Vagina (tissue), 2 donors: Measurements from ENCODE around the gene CHRM2.

Experiments
- POLR2A ChIP-seq, 2 donors: fragments of 450-650 bp; IDR thresholded peaks; one replicate each; pipeline ENCODE4 v1.6.1; 2017; ENCODE audit warnings: antibody characterized with exemption in 2 of 2, mild to moderate bottlenecking in 2 of 2, moderate library complexity in 2 of 2
- POLR2AphosphoS5 ChIP-seq, 2 donors: sonication (generic); formaldehyde crosslinking; IDR thresholded peaks; one replicate each; pipeline ENCODE4 v1.9.0; 2017; ENCODE audit warnings: antibody characterized with exemption in 2 of 2, mild to moderate bottlenecking in 2 of 2, low read depth in 1 of 2; ENCODE audit not compliant: insufficient read depth in 1 of 2
- TF ChIP-seq, protein P1 (sequence below), 3 experiments: fragments of 450-650 bp in 2 of 3; fragments of 200-600 bp in 1 of 3; sonication (generic) in 1 of 3; IDR thresholded peaks; one replicate each; pipeline ENCODE4 v1.5.1; 2017 to 2019; ENCODE audit warnings: antibody characterized with exemption in 3 of 3, mild to moderate bottlenecking in 2 of 3, moderate library complexity in 2 of 3

DNA sequence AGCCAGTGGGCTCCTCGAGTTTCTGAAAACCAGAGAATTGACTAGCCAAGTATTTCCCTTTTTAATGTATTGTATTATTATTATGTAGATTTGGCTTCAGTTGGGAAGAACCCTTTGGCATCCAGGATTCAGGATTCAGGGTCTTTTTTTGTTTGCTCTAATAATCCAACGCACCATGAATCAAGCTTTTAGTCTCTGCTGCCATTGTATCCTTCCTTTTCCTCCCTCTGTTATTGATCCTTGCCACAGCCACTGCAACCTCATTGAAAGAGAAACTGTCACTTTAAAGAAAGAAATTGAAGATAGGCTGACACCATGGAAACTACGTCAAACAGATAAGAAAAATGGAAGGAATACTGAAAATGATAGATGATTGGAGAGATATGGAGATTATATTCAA is 150.0 kb downstream of the CHRM2 start:
- TF ChIP-seq, protein P1, sequence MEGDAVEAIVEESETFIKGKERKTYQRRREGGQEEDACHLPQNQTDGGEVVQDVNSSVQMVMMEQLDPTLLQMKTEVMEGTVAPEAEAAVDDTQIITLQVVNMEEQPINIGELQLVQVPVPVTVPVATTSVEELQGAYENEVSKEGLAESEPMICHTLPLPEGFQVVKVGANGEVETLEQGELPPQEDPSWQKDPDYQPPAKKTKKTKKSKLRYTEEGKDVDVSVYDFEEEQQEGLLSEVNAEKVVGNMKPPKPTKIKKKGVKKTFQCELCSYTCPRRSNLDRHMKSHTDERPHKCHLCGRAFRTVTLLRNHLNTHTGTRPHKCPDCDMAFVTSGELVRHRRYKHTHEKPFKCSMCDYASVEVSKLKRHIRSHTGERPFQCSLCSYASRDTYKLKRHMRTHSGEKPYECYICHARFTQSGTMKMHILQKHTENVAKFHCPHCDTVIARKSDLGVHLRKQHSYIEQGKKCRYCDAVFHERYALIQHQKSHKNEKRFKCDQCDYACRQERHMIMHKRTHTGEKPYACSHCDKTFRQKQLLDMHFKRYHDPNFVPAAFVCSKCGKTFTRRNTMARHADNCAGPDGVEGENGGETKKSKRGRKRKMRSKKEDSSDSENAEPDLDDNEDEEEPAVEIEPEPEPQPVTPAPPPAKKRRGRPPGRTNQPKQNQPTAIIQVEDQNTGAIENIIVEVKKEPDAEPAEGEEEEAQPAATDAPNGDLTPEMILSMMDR (IDR thresholded peaks at IDR 0.05), result no peak
- TF ChIP-seq POLR2AphosphoS5 (IDR thresholded peaks at IDR 0.05; ENCODE audit: insufficient read depth in 1 of 2, low read depth in 1 of 2) (no peak), POLR2A (IDR thresholded peaks at IDR 0.05) (no peak)
